ENCODE measurements around the gene ARPC1B.
"Not testable (repeated sequence)": the region's sequence is repeated elsewhere in the genome, so short reads cannot be mapped to it uniquely, and the experiment has no call there.

The ARPC1B gene

GRCh38 chr7:99373091-99374066 is 1.2 kb upstream of the ARPC1B start:
- H3K36me3 ChIP-seq (ENCODE audit: insufficient read depth, low read length): peaks cover 34% of the 10 kb centered on the region
- TF ChIP-seq CTCF (IDR thresholded peaks at IDR 0.05; ENCODE audit: low read length) (no peak), EZH2 (IDR thresholded peaks at IDR 0.05; ENCODE audit: borderline replicate concordance, low read length) (no peak)
- H3K9me3 ChIP-seq (ENCODE audit: low read length): no peaks in the 10 kb centered on the region
- H3K27ac ChIP-seq (ENCODE audit: low read depth, low read length, poor library complexity, severe bottlenecking): no peak overlapping the region
- peak overlapping the region; percentile 76; the same call in 1 of the 2 replicates for H3K9ac ChIP-seq (ENCODE audit: low read length)
- H3K4me2 ChIP-seq (ENCODE audit: low read length): peak overlapping the region; percentile 81
- H2AFZ ChIP-seq (ENCODE audit: low read length): no peak overlapping the region
- peaks cover 20% of the 10 kb centered on the region for H3K4me1 ChIP-seq (ENCODE audit: insufficient read depth, low read length, severe bottlenecking)
- no peaks in the 10 kb centered on the region for H3K27me3 ChIP-seq (ENCODE audit: insufficient read depth, low read length)
- H3F3A ChIP-seq (ENCODE audit: insufficient read depth, low read length): no peaks in the 10 kb centered on the region
- H3K4me3 ChIP-seq (ENCODE audit: low read depth, low read length, poor library complexity, severe bottlenecking): peak overlapping the region; percentile 79
- H4K20me1 ChIP-seq (ENCODE audit: insufficient read depth, low read length): no peaks in the 10 kb centered on the region
- peaks cover 5% of the 10 kb centered on the region; the same call in 1 of the 2 replicates for H3K79me2 ChIP-seq (ENCODE audit: insufficient read depth, low read length)
- H3K9me2 ChIP-seq (ENCODE audit: low read depth, low read length): no peaks in the 10 kb centered on the region

- peaks cover 14% of the 10 kb centered on the region for H3F3A ChIP-seq (ENCODE audit: insufficient read depth, low read length)
- H3K9me3 ChIP-seq (ENCODE audit: low read length): no peaks in the 10 kb centered on the region
- peak overlapping the region; percentile 81 for H3K4me2 ChIP-seq (ENCODE audit: low read length)
- H3K79me2 ChIP-seq (ENCODE audit: insufficient read depth, low read length): peaks cover 5% of the 10 kb centered on the region; the same call in 1 of the 2 replicates
- no peak overlapping the region for H2AFZ ChIP-seq (ENCODE audit: low read length)
- H3K9ac ChIP-seq (ENCODE audit: low read length): peak overlapping the region; percentile 76
- TF ChIP-seq EZH2 (IDR thresholded peaks at IDR 0.05; ENCODE audit: borderline replicate concordance, low read length) (no peak), CTCF (IDR thresholded peaks at IDR 0.05; ENCODE audit: low read length) (no peak)
- H3K9me2 ChIP-seq (ENCODE audit: low read depth, low read length): no peaks in the 10 kb centered on the region
- no peaks in the 10 kb centered on the region for H3K27me3 ChIP-seq (ENCODE audit: insufficient read depth, low read length)
- H4K20me1 ChIP-seq (ENCODE audit: insufficient read depth, low read length): no peaks in the 10 kb centered on the region
- peak overlapping the region; percentile 41 for H3K27ac ChIP-seq (ENCODE audit: low read depth, low read length, poor library complexity, severe bottlenecking)
- peak overlapping the region; percentile 79 for H3K4me3 ChIP-seq (ENCODE audit: low read depth, low read length, poor library complexity, severe bottlenecking)
- peaks cover 24% of the 10 kb centered on the region for H3K36me3 ChIP-seq (ENCODE audit: insufficient read depth, low read length)
- peaks cover 34% of the 10 kb centered on the region for H3K4me1 ChIP-seq (ENCODE audit: insufficient read depth, low read length, severe bottlenecking)
These were observed 709 bp downstream of the ARPC1B start for GRCh38 chr7:99375070-99375807.

GRCh38 chr7:99379043-99379577 is 4.6 kb downstream of the ARPC1B start:
- H3K27ac ChIP-seq (ENCODE audit: low read depth, low read length, poor library complexity, severe bottlenecking): peak overlapping the region; percentile 96
- H3K9me3 ChIP-seq (ENCODE audit: low read length): no peaks in the 10 kb centered on the region
- H4K20me1 ChIP-seq (ENCODE audit: insufficient read depth, low read length): no peaks in the 10 kb centered on the region
- H3K4me2 ChIP-seq (ENCODE audit: low read length): peak overlapping the region; percentile 69; the same call in 1 of the 2 replicates
- H3K9me2 ChIP-seq (ENCODE audit: low read depth, low read length): no peaks in the 10 kb centered on the region
- TF ChIP-seq CTCF (IDR thresholded peaks at IDR 0.05; ENCODE audit: low read length) (no peak), EZH2 (IDR thresholded peaks at IDR 0.05; ENCODE audit: borderline replicate concordance, low read length) (no peak)
- peaks cover 50% of the 10 kb centered on the region for H3K4me1 ChIP-seq (ENCODE audit: insufficient read depth, low read length, severe bottlenecking)
- peak overlapping the region; percentile 48 for H3K4me3 ChIP-seq (ENCODE audit: low read depth, low read length, poor library complexity, severe bottlenecking)
- H2AFZ ChIP-seq (ENCODE audit: low read length): no peak overlapping the region
- peaks cover 19% of the 10 kb centered on the region for H3F3A ChIP-seq (ENCODE audit: insufficient read depth, low read length)
- H3K27me3 ChIP-seq (ENCODE audit: insufficient read depth, low read length): no peaks in the 10 kb centered on the region
- peaks cover 47% of the 10 kb centered on the region for H3K36me3 ChIP-seq (ENCODE audit: insufficient read depth, low read length)
- peak overlapping the region; percentile 74; the same call in 1 of the 2 replicates for H3K9ac ChIP-seq (ENCODE audit: low read length)
- peaks cover 17% of the 10 kb centered on the region; the same call in 1 of the 2 replicates for H3K79me2 ChIP-seq (ENCODE audit: insufficient read depth, low read length)

- H3K4me3 ChIP-seq (ENCODE audit: low read depth, low read length, poor library complexity, severe bottlenecking): peak overlapping the region; percentile 48
- not testable (repeated sequence) for H3K27me3 ChIP-seq (ENCODE audit: insufficient read depth, low read length); H3K9me2 ChIP-seq (ENCODE audit: low read depth, low read length); H3K9me3 ChIP-seq (ENCODE audit: low read length); H2AFZ ChIP-seq (ENCODE audit: low read length); H4K20me1 ChIP-seq (ENCODE audit: insufficient read depth, low read length)
- H3F3A ChIP-seq (ENCODE audit: insufficient read depth, low read length): peaks cover 19% of the 10 kb centered on the region
- H3K4me2 ChIP-seq (ENCODE audit: low read length): peak overlapping the region; percentile 69
- peak overlapping the region; percentile 96 for H3K27ac ChIP-seq (ENCODE audit: low read depth, low read length, poor library complexity, severe bottlenecking)
- H3K4me1 ChIP-seq (ENCODE audit: insufficient read depth, low read length, severe bottlenecking): peaks cover 55% of the 10 kb centered on the region
- H3K36me3 ChIP-seq (ENCODE audit: insufficient read depth, low read length): peaks cover 52% of the 10 kb centered on the region
- peak overlapping the region; percentile 74 for H3K9ac ChIP-seq (ENCODE audit: low read length)
- peaks cover 17% of the 10 kb centered on the region; the same call in 1 of the 2 replicates for H3K79me2 ChIP-seq (ENCODE audit: insufficient read depth, low read length)
These were observed 5.1 kb downstream of the ARPC1B start for GRCh38 chr7:99379693-99380031.

Data from OCI-LY1 (cell line).